Skeletal muscle tissue (tissue), 4 donors: ENCODE results near the gene C2CD2L. TPM values are rescaled to one million over a fixed set of nuclear protein-coding genes. Genes with fewer than 3 reads are reported as not detected.

Experiments
- H3K27ac ChIP-seq: one replicate; pipeline ENCODE4 v1.7.0; 2013; ENCODE audit warnings: mild to moderate bottlenecking, low read depth, low read length, inconsistent platforms
- H3K27me3 ChIP-seq, 3 donors: one replicate each; pipeline ENCODE4 v1.7.0; 2013; ENCODE audit warnings: low read length in 3 of 3; ENCODE audit not compliant: control insufficient read depth in 3 of 3, insufficient read depth in 3 of 3
- H3K36me3 ChIP-seq, 3 donors: one replicate each; pipeline ENCODE4 v1.7.0; 2013; ENCODE audit warnings: low read length in 3 of 3; ENCODE audit not compliant: control insufficient read depth in 3 of 3, insufficient read depth in 3 of 3
- H3K4me1 ChIP-seq, 3 donors: one replicate each; pipeline ENCODE4 v1.7.0; 2013; ENCODE audit warnings: low read length in 3 of 3, mild to moderate bottlenecking in 3 of 3; ENCODE audit not compliant: control insufficient read depth in 3 of 3, insufficient read depth in 3 of 3
- H3K4me3 ChIP-seq, 3 donors: one replicate each; pipeline ENCODE4 v1.7.0; 2013; ENCODE audit warnings: low read length in 3 of 3
- H3K9ac ChIP-seq, 3 donors: one replicate each; pipeline ENCODE4 v1.7.0; 2013; ENCODE audit warnings: low read length in 3 of 3, mild to moderate bottlenecking in 3 of 3, moderate library complexity in 2 of 3, low read depth in 1 of 3
- H3K9me3 ChIP-seq, 3 donors: one replicate each; pipeline ENCODE4 v1.7.0; 2013; ENCODE audit warnings: low read length in 3 of 3; ENCODE audit not compliant: control insufficient read depth in 3 of 3
- total RNA-seq: library from RNA; depleted of rRNA; stranded (reverse); fragments of >200 nt; gene quantifications from one replicate; pipeline ENCODE4 v1.2.3, GENCODE V29; 2014
- donor health status: Osteomylitis.

The C2CD2L gene
- total RNA-seq, 1 donor from 2014 or later = 2.1 TPM

DNA sequence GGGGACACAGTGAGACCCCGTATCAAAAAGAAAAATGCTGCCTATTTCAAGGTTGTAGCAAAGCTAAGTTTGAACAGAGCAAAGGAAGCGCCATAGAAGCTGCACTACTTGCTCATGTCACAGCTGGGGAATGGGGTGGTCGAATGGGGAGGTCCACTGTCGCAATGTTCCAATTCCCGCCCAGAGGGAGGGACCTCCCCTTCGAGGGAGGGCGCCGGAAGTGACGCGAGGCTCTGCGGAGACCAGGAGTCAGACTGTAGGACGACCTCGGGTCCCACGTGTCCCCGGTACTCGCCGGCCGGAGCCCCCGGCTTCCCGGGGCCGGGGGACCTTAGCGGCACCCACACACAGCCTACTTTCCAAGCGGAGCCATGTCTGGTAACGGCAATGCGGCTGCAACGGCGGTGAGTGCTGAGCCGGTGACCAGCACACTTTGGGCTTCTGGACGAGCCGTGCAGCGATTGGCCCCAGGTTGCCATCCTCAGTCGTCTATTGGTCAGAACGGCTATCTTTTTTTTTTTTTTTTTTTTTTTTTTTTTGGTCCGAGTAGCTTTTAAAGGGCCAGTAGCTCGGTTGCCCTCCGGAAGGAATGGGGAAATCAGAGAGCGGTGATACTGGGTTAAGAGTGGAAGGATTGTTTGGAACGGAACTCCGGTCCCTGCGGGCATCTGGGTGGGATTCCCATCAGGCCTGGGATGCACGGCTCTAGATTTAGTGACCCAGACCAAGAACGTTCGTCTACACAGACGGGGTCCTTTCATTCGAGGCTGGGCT is 22.3 kb upstream of the C2CD2L start, which contains the start of gene HMBS:
Gene HMBS, plus strand, starts transcription at position 219 of the 774 bp plus-strand sequence. Its CDS starts 153 bp downstream, at position 372.
- H3K27ac ChIP-seq = peak within 1 kb of the TSS; percentile 85
- no peaks in the 10 kb centered on the region for H3K9me3 ChIP-seq
- H3K4me1 ChIP-seq = peaks cover 13 to 29% (median 16%) of the 10 kb centered on the region in 3 donors
- H3K27me3 ChIP-seq = no peaks in the 10 kb centered on the region
- H3K4me3 ChIP-seq = peak within 1 kb of the TSS; percentile 96 to 98 (median 96)
- H3K9ac ChIP-seq = peak within 1 kb of the TSS; percentile 84 to 95 (median 91)
- H3K36me3 ChIP-seq = peaks cover 18 to 32% (median 30%) of the 10 kb centered on the region in 3 donors

- Histone ChIP-seq H3K9me3 (no peaks in the 10 kb centered on the region), H3K4me3 (peak overlapping the region; percentile 96 to 98 (median 96)), H3K27ac (peak overlapping the region; percentile 85), H3K9ac (peak overlapping the region; percentile 84 to 95 (median 91)), H3K27me3 (no peaks in the 10 kb centered on the region), H3K4me1 (peaks cover 13 to 29% (median 16%) of the 10 kb centered on the region in 3 donors), H3K36me3 (peaks cover 21 to 33% (median 33%) of the 10 kb centered on the region in 3 donors)
These were observed 21.7 kb upstream of the C2CD2L start for GRCh38 chr11:119085437-119085847.

GRCh38 chr11:119087123-119087522 is 20.0 kb upstream of the C2CD2L start:
- H3K27me3 ChIP-seq = no peaks in the 10 kb centered on the region
- H3K9me3 ChIP-seq = no peaks in the 10 kb centered on the region
- no peak overlapping the region for H3K4me3 ChIP-seq
- H3K27ac ChIP-seq = no peak overlapping the region
- no peak overlapping the region for H3K9ac ChIP-seq
- peaks cover 13 to 29% (median 16%) of the 10 kb centered on the region in 3 donors for H3K4me1 ChIP-seq
- peaks cover 15 to 28% (median 21%) of the 10 kb centered on the region in 3 donors for H3K36me3 ChIP-seq

GRCh38 chr11:119087747-119088241 is 19.4 kb upstream of the C2CD2L start:
- H3K9ac ChIP-seq = peak overlapping the region in 1 of 3 donors; percentile 19
- no peak overlapping the region for H3K27ac ChIP-seq
- H3K9me3 ChIP-seq = no peaks in the 10 kb centered on the region
- H3K4me3 ChIP-seq = no peak overlapping the region
- H3K36me3 ChIP-seq = peaks cover 18 to 27% (median 23%) of the 10 kb centered on the region in 3 donors
- H3K27me3 ChIP-seq = no peaks in the 10 kb centered on the region
- H3K4me1 ChIP-seq = peaks cover 18 to 34% (median 20%) of the 10 kb centered on the region in 3 donors

DNA sequence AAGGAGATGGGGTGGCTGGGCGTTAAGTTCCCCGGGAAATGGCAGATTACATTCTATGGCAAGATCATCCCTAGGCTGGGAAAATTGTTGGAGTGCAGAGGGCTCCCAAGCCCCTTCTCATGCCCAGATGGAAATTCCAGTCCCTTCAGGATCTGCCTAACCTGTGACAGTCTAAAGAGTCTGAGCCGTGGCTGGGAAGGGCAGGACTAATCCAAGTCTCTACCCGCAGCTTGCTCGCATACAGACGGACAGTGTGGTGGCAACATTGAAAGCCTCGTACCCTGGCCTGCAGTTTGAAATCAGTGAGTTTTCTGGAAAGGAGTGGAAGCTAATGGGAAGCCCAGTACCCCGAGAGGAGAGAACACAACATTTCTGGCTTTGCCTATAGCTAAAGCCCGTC is 18.7 kb upstream of the C2CD2L start:
- Histone ChIP-seq H3K4me1 (peaks cover 24 to 40% (median 26%) of the 10 kb centered on the region in 3 donors), H3K27ac (no peak overlapping the region), H3K9me3 (no peaks in the 10 kb centered on the region), H3K4me3 (no peak overlapping the region), H3K9ac (no peak overlapping the region), H3K27me3 (no peaks in the 10 kb centered on the region), H3K36me3 (peaks cover 21 to 28% (median 27%) of the 10 kb centered on the region in 3 donors)

GRCh38 chr11:119089319-119089718 is 17.8 kb upstream of the C2CD2L start:
- Histone ChIP-seq H3K27me3 (no peaks in the 10 kb centered on the region), H3K4me3 (no peak overlapping the region), H3K4me1 (peaks cover 31 to 46% (median 33%) of the 10 kb centered on the region in 3 donors), H3K36me3 (peaks cover 21 to 28% (median 27%) of the 10 kb centered on the region in 3 donors), H3K9ac (no peak overlapping the region), H3K9me3 (no peaks in the 10 kb centered on the region), H3K27ac (no peak overlapping the region)

- H3K4me3 ChIP-seq = no peak overlapping the region
- H3K36me3 ChIP-seq = peaks cover 21 to 28% (median 27%) of the 10 kb centered on the region in 3 donors
- H3K27ac ChIP-seq = no peak overlapping the region
- H3K4me1 ChIP-seq = peaks cover 23 to 39% (median 26%) of the 10 kb centered on the region in 3 donors
- no peaks in the 10 kb centered on the region for H3K9me3 ChIP-seq
- no peak overlapping the region for H3K9ac ChIP-seq
- no peaks in the 10 kb centered on the region for H3K27me3 ChIP-seq
These were observed 16.0 kb upstream of the C2CD2L start for GRCh38 chr11:119091178-119091577.

- Histone ChIP-seq H3K4me3 (no peak overlapping the region), H3K9ac (peak overlapping the region in 2 of 3 donors; percentile 47), H3K27ac (no peak overlapping the region), H3K27me3 (no peaks in the 10 kb centered on the region), H3K36me3 (peaks cover 26 to 37% (median 36%) of the 10 kb centered on the region in 3 donors), H3K9me3 (no peaks in the 10 kb centered on the region), H3K4me1 (peaks cover 23 to 37% (median 25%) of the 10 kb centered on the region in 3 donors)
These were observed 14.9 kb upstream of the C2CD2L start for GRCh38 chr11:119091966-119092879.
